GM23338 (cell line): ENCODE data around the gene RTL10. TPM values are rescaled to one million over a fixed set of nuclear protein-coding genes. Genes with fewer than 3 reads are reported as not detected.

Experiments
- ATAC-seq: fragments of 200-7000 bp; cut with Tn5 transposase; 3 replicates; pipeline ENCODE4 v1.9.1; 2020
- DNase-seq: peaks from one replicate; pipeline ENCODE4 v3.0.0-alpha.2; 2015; ENCODE audit warnings: low spot score
- H2AFZ ChIP-seq: fragments of 200-600 bp; sonication (generic); 2 replicates; pipeline ENCODE4 v1.8.0; 2016; ENCODE audit warnings: antibody characterized with exemption, mild to moderate bottlenecking, moderate library complexity
- H3F3A ChIP-seq: fragments of 200-600 bp; sonication (generic); replicated peaks from 2 replicates; pipeline ENCODE4 v1.8.0; 2017; ENCODE audit warnings: antibody characterized with exemption, mixed run types, low read depth
- H3K27ac ChIP-seq: fragments of 200-600 bp; sonication (generic); 2 replicates; pipeline ENCODE4 v1.6.1; 2016; ENCODE audit warnings: low read depth
- H3K27me3 ChIP-seq: fragments of 200-600 bp; sonication (generic); 2 replicates; pipeline ENCODE4 v1.8.0; 2016; ENCODE audit warnings: mild to moderate bottlenecking, mixed run types, moderate library complexity; ENCODE audit not compliant: insufficient read depth
- H3K36me3 ChIP-seq: fragments of 200-600 bp; sonication (generic); 2 replicates; pipeline ENCODE4 v1.8.0; 2016; ENCODE audit warnings: mild to moderate bottlenecking; ENCODE audit not compliant: insufficient read depth
- H3K4me1 ChIP-seq: fragments of 200-600 bp; sonication (generic); 2 replicates; pipeline ENCODE4 v1.8.0; 2016; ENCODE audit warnings: mild to moderate bottlenecking, moderate library complexity; ENCODE audit not compliant: insufficient read depth
- H3K4me2 ChIP-seq: fragments of 200-600 bp; sonication (generic); 2 replicates; pipeline ENCODE4 v1.7.1; 2017; ENCODE audit warnings: mixed run types
- H3K4me3 ChIP-seq: fragments of 200-600 bp; sonication (generic); 2 replicates; pipeline ENCODE4 v1.6.1; 2016; ENCODE audit warnings: mixed run types
- H3K79me2 ChIP-seq: fragments of 200-600 bp; sonication (generic); replicated peaks from 2 replicates; pipeline ENCODE4 v1.8.0; 2017; ENCODE audit warnings: mild to moderate bottlenecking; ENCODE audit not compliant: insufficient read depth
- H3K9me2 ChIP-seq: fragments of 200-600 bp; sonication (generic); 2 replicates; pipeline ENCODE4 v1.8.0; 2017; ENCODE audit not compliant: insufficient read depth
- H4K20me1 ChIP-seq: fragments of 200-600 bp; sonication (generic); replicated peaks from 2 replicates; pipeline ENCODE4 v1.8.0; 2017; ENCODE audit warnings: mild to moderate bottlenecking; ENCODE audit not compliant: insufficient read depth
- H3K27ac Mint-ChIP-seq: 2 replicates; pipeline ENCODE4 v1.8.0; 2020; ENCODE audit warnings: inconsistent platforms, mild to moderate bottlenecking, moderate library complexity, mixed read lengths
- H3K27me3 Mint-ChIP-seq: 3 replicates; pipeline ENCODE4 v1.8.0; 2022; ENCODE audit warnings: low read depth, mild to moderate bottlenecking, moderate library complexity, mixed read lengths, inconsistent platforms; ENCODE audit not compliant: insufficient read depth, poor library complexity
- H3K36me3 Mint-ChIP-seq: 3 replicates; pipeline ENCODE4 v1.8.0; 2021; ENCODE audit warnings: low read depth, mild to moderate bottlenecking, inconsistent platforms, moderate library complexity, mixed read lengths
- H3K4me1 Mint-ChIP-seq: 3 replicates; pipeline ENCODE4 v1.8.0; 2020; ENCODE audit warnings: mild to moderate bottlenecking, inconsistent platforms, mixed read lengths
- H3K4me3 Mint-ChIP-seq: 3 replicates; pipeline ENCODE4 v1.8.0; 2021; ENCODE audit warnings: moderate library complexity, mild to moderate bottlenecking, inconsistent platforms, mixed read lengths
- H3K9me3 Mint-ChIP-seq: 3 replicates; pipeline ENCODE4 v1.8.0; 2020; ENCODE audit warnings: moderate library complexity, mild to moderate bottlenecking, inconsistent platforms, mixed read lengths
- CTCF ChIP-seq, 2 experiments: fragments of 200-600 bp in 1 of 2; sonication (generic) in 1 of 2; conservative IDR thresholded peaks; 2 replicates each; pipeline versions ENCODE4 v1.5.1 to v1.6.1; 2016 to 2017; ENCODE audit warnings: antibody characterized with exemption in 2 of 2, low read depth in 2 of 2, mild to moderate bottlenecking in 2 of 2, moderate library complexity in 1 of 2
- EZH2 ChIP-seq: fragments of 200-600 bp; sonication (generic); IDR thresholded peaks from one replicate; pipeline ENCODE4 v1.8.0; 2017; ENCODE audit warnings: antibody characterized with exemption, mild to moderate bottlenecking, low read depth; ENCODE audit not compliant: unreplicated experiment
- EZH2phosphoT487 ChIP-seq: fragments of 200-600 bp; sonication (generic); IDR thresholded peaks from one replicate; pipeline ENCODE4 v1.8.1; 2018; ENCODE audit warnings: antibody characterized with exemption; ENCODE audit not compliant: unreplicated experiment
- ZNF331 ChIP-seq: fragments of 250-450 bp; sonication (Bioruptor Pico); IDR thresholded peaks from 2 replicates; pipeline ENCODE4 v1.5.0; 2020; ENCODE audit warnings: low read depth, mild to moderate bottlenecking, moderate library complexity
- polyA plus RNA-seq: library from polyadenylated mRNA; unstranded; fragments of >200 nt; fragmentation: Nextera tagmentation; extraction: Ambion mirVana; gene quantifications from 2 replicates; pipeline ENCODE4 v1.2.1, GENCODE V29; 2016
- total RNA-seq: library from RNA; depleted of rRNA; stranded (reverse); fragments of >200 nt; shearing (Covaris generic); gene quantifications from 2 replicates; pipeline ENCODE4 v1.2.3, GENCODE V29; 2014

Gene RTL10
- total and polyA plus RNA-seq, 2 experiments from 2014 or later = 9.4 to 17.4 TPM

GRCh38 chr22:19831016-19831415 is 23.7 kb downstream of the RTL10 start:
- Histone ChIP-seq H4K20me1 (no peaks in the 10 kb centered on the region; the same call in 1 of the 2 replicates), H3K4me3 (no peak overlapping the region), H3F3A (no peaks in the 10 kb centered on the region), H3K9me2 (no peaks in the 10 kb centered on the region), H3K4me2 (no peak overlapping the region), H2AFZ (no peak overlapping the region), H3K4me1 (no peaks in the 10 kb centered on the region), H3K27ac (no peak overlapping the region), H3K27me3 (no peaks in the 10 kb centered on the region), H3K36me3 (no peaks in the 10 kb centered on the region), H3K79me2 (no peaks in the 10 kb centered on the region)
- no peak for TF ChIP-seq CTCF (conservative IDR thresholded peaks at IDR 0.05; ENCODE audit: low read depth in 2 of 2)
- no peak for TF ChIP-seq EZH2phosphoT487
- ATAC-seq (no peak), DNase-seq (no peak)
- no peaks in the 10 kb centered on the region; the same call in 2 of the 3 replicates for H3K9me3 Mint-ChIP-seq
- H3K4me3 Mint-ChIP-seq = no peak overlapping the region
- no peaks in the 10 kb centered on the region for H3K4me1 Mint-ChIP-seq
- no peaks in the 10 kb centered on the region for H3K36me3 Mint-ChIP-seq
- H3K27ac Mint-ChIP-seq = no peak overlapping the region
- peaks cover 4% of the 10 kb centered on the region for H3K27me3 Mint-ChIP-seq

GRCh38 chr22:19828035-19828401 is 26.7 kb downstream of the RTL10 start:
- Histone ChIP-seq H3K4me1 (no peaks in the 10 kb centered on the region), H3K4me3 (no peak overlapping the region), H3K9me2 (no peaks in the 10 kb centered on the region), H4K20me1 (no peaks in the 10 kb centered on the region; the same call in 1 of the 2 replicates), H3F3A (no peaks in the 10 kb centered on the region), H2AFZ (no peak overlapping the region), H3K79me2 (no peaks in the 10 kb centered on the region), H3K36me3 (no peaks in the 10 kb centered on the region), H3K27ac (no peak overlapping the region), H3K27me3 (no peaks in the 10 kb centered on the region), H3K4me2 (no peak overlapping the region)
- H3K27ac Mint-ChIP-seq = no peak overlapping the region
- no peaks in the 10 kb centered on the region for H3K36me3 Mint-ChIP-seq
- no peaks in the 10 kb centered on the region; the same call in 2 of the 3 replicates for H3K9me3 Mint-ChIP-seq
- peaks cover 4% of the 10 kb centered on the region for H3K27me3 Mint-ChIP-seq
- peaks cover 5% of the 10 kb centered on the region; the same call in 2 of the 3 replicates for H3K4me1 Mint-ChIP-seq
- H3K4me3 Mint-ChIP-seq = no peak overlapping the region
- ATAC-seq (no peak), DNase-seq (no peak)
- TF ChIP-seq EZH2 = no peak

GRCh38 chr22:19827341-19828034 is 27.2 kb downstream of the RTL10 start:
- no peaks in the 10 kb centered on the region; the same call in 1 of the 2 replicates for H4K20me1 ChIP-seq
- H3K27ac Mint-ChIP-seq = no peak overlapping the region
- H3K4me3 ChIP-seq = no peak overlapping the region
- H3K27me3 Mint-ChIP-seq = peaks cover 4% of the 10 kb centered on the region
- H3K36me3 Mint-ChIP-seq = no peaks in the 10 kb centered on the region
- TF ChIP-seq CTCF (conservative IDR thresholded peaks at IDR 0.05; ENCODE audit: low read depth in 2 of 2) (no peak), ZNF331 (CRISPR knock-in tag) (no peak)
- H3F3A ChIP-seq = no peaks in the 10 kb centered on the region
- no peak overlapping the region for H2AFZ ChIP-seq
- H3K36me3 ChIP-seq = no peaks in the 10 kb centered on the region
- H3K9me3 Mint-ChIP-seq = no peaks in the 10 kb centered on the region; the same call in 2 of the 3 replicates
- DNase-seq = no peak
- no peak for ATAC-seq
- H3K4me3 Mint-ChIP-seq = no peak overlapping the region
- no peaks in the 10 kb centered on the region for H3K9me2 ChIP-seq
- H3K27me3 ChIP-seq = no peaks in the 10 kb centered on the region
- H3K4me2 ChIP-seq = no peak overlapping the region
- peaks cover 5% of the 10 kb centered on the region; the same call in 2 of the 3 replicates for H3K4me1 Mint-ChIP-seq
- no peaks in the 10 kb centered on the region for H3K79me2 ChIP-seq
- H3K4me1 ChIP-seq = no peaks in the 10 kb centered on the region
- H3K27ac ChIP-seq = no peak overlapping the region
